ENCODE results near the gene S100A4. TPM values are rescaled to one million over a fixed set of nuclear protein-coding genes. Genes with fewer than 3 reads are reported as not detected.
A peak's percentile ranks its signal among the peaks of the same experiment; 100 is the strongest.

Gene S100A4
- total RNA-seq, 1 donor from 2014 or later, result 337 TPM

DNA sequence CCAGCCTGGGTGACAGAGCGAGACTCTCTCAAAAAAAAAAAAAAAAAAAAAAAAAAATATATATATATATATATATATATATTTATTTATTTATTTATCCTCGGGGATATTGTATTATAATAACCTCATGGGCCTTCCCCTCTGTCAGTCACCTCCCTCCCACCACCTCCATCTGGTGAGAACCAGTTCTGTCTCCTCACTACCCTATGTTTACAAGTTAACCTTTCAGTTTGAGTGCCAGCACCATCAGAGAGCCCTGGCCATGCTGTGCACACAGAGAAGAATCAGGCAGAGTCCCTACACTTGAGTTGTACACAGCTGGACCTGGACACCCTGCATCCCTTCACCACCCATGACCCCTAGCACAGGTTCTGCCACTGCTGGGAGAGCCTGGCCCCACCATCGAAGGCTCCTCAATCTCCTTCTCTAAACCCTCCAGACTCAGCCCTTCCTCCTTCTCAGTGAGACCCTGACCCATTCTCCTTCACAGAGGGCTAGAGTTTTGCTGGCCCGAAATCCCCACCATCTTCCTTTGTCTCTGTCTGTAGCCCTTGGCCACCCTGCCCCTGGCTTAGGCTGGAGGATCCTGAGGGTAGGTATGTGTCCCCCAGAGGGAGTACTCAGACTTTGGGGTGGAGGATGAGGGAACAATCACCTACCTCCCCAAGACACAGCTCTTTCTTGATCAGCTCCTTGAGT is 6.1 kb downstream of the S100A4 start:
- Mint-ChIP-seq H3K4me1 (ENCODE audit: unreplicated experiment) (peaks cover 64% of the 10 kb centered on the region), H3K4me3 (ENCODE audit: unreplicated experiment) (no peak overlapping the region), H3K27me3 (ENCODE audit: unreplicated experiment) (no peaks in the 10 kb centered on the region), H3K9me3 (ENCODE audit: unreplicated experiment) (no peaks in the 10 kb centered on the region), H3K36me3 (ENCODE audit: unreplicated experiment) (no peaks in the 10 kb centered on the region), H3K27ac (ENCODE audit: unreplicated experiment) (peak overlapping the region; percentile 79)
- no peak for DNase-seq (ENCODE audit: extremely low spot score, unreplicated experiment)
- TF ChIP-seq, protein P1, sequence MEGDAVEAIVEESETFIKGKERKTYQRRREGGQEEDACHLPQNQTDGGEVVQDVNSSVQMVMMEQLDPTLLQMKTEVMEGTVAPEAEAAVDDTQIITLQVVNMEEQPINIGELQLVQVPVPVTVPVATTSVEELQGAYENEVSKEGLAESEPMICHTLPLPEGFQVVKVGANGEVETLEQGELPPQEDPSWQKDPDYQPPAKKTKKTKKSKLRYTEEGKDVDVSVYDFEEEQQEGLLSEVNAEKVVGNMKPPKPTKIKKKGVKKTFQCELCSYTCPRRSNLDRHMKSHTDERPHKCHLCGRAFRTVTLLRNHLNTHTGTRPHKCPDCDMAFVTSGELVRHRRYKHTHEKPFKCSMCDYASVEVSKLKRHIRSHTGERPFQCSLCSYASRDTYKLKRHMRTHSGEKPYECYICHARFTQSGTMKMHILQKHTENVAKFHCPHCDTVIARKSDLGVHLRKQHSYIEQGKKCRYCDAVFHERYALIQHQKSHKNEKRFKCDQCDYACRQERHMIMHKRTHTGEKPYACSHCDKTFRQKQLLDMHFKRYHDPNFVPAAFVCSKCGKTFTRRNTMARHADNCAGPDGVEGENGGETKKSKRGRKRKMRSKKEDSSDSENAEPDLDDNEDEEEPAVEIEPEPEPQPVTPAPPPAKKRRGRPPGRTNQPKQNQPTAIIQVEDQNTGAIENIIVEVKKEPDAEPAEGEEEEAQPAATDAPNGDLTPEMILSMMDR (IDR thresholded peaks at IDR 0.05), result no peak

DNA sequence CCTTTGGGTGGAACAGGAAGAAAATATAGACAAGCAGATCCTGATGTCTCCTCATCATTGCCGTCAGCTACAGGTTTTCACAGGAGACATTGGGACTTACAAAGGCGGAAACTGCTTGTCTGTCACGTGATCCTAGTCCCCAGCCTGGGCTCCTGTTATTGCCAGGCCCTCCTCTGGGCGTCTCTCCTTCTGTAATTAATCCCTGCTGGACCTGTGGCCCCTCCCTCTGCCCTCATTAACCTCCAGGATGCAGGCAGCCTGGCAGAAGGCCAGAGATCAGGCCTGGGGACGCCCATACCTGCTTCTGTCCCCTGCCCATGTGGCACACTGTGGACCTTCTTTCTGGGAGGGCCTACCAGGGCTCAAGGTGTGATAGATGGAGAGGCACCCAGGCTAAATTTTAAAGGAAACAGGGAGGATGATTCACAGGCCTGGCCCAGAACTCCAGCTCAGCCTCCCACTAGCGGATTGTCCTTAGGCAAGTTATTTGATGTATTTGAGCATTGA is 7.2 kb downstream of the S100A4 start:
- TF ChIP-seq, protein P1 (IDR thresholded peaks at IDR 0.05), result no peak
- peak overlapping the region; percentile 54 for H3K27ac Mint-ChIP-seq (ENCODE audit: unreplicated experiment)
- no peaks in the 10 kb centered on the region for H3K9me3 Mint-ChIP-seq (ENCODE audit: unreplicated experiment)
- no peaks in the 10 kb centered on the region for H3K27me3 Mint-ChIP-seq (ENCODE audit: unreplicated experiment)
- peaks cover 62% of the 10 kb centered on the region for H3K4me1 Mint-ChIP-seq (ENCODE audit: unreplicated experiment)
- no peak overlapping the region for H3K4me3 Mint-ChIP-seq (ENCODE audit: unreplicated experiment)
- no peaks in the 10 kb centered on the region for H3K36me3 Mint-ChIP-seq (ENCODE audit: unreplicated experiment)
- DNase-seq (ENCODE audit: extremely low spot score, unreplicated experiment), result no peak

GRCh38 chr1:153537376-153537730 is 8.3 kb downstream of the S100A4 start:
- no peak overlapping the region for H3K27ac Mint-ChIP-seq (ENCODE audit: unreplicated experiment)
- no peaks in the 10 kb centered on the region for H3K27me3 Mint-ChIP-seq (ENCODE audit: unreplicated experiment)
- peaks cover 61% of the 10 kb centered on the region for H3K4me1 Mint-ChIP-seq (ENCODE audit: unreplicated experiment)
- TF ChIP-seq, protein P1 (IDR thresholded peaks at IDR 0.05), result no peak
- no peak for DNase-seq (ENCODE audit: extremely low spot score, unreplicated experiment)
- H3K4me3 Mint-ChIP-seq (ENCODE audit: unreplicated experiment), result no peak overlapping the region
- no peaks in the 10 kb centered on the region for H3K9me3 Mint-ChIP-seq (ENCODE audit: unreplicated experiment)
- no peaks in the 10 kb centered on the region for H3K36me3 Mint-ChIP-seq (ENCODE audit: unreplicated experiment)

DNA sequence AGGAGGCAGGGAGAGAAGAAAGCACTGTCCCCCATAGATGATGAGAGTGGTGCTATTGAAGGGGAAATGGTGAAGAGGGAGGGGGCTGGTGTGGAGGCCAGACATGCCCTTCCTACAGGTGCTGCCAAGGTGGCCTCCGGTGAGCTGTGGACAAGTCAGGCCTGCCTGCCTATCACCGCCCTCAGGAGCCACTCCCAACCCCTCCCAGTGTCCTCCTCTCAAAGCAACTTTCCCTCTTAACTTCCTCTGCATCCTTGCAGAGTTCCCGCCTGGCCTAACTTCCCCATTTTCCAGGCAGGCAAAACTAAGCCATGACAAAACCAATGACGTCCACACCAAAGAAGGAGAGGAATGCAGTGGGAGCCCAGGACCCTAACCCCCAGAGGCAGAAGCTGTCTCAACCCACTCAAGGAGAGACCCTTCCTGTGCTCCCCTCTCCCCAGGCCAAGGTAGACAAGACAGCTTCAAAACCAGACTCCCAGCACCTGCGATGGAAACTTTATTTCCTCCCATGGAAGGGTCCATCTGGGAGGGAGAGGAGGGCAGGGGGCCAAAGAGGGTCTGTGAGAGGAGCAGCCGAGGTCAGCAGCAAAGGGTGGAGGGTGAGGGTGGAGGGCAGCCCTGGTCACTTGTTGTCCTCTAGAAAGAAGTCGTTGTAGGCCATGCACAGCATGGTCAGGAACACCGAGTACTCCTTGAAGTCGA is 8.8 kb downstream of the S100A4 start:
- Mint-ChIP-seq H3K4me3 (ENCODE audit: unreplicated experiment) (no peak overlapping the region), H3K36me3 (ENCODE audit: unreplicated experiment) (no peaks in the 10 kb centered on the region), H3K4me1 (ENCODE audit: unreplicated experiment) (peaks cover 57% of the 10 kb centered on the region), H3K9me3 (ENCODE audit: unreplicated experiment) (no peaks in the 10 kb centered on the region), H3K27ac (ENCODE audit: unreplicated experiment) (no peak overlapping the region), H3K27me3 (ENCODE audit: unreplicated experiment) (no peaks in the 10 kb centered on the region)
- TF ChIP-seq, protein P1 (IDR thresholded peaks at IDR 0.05), result no peak
- no peak for DNase-seq (ENCODE audit: extremely low spot score, unreplicated experiment)

- Mint-ChIP-seq H3K4me3 (ENCODE audit: unreplicated experiment) (no peak overlapping the region), H3K27ac (ENCODE audit: unreplicated experiment) (no peak overlapping the region), H3K4me1 (ENCODE audit: unreplicated experiment) (peaks cover 50% of the 10 kb centered on the region), H3K9me3 (ENCODE audit: unreplicated experiment) (no peaks in the 10 kb centered on the region), H3K27me3 (ENCODE audit: unreplicated experiment) (no peaks in the 10 kb centered on the region), H3K36me3 (ENCODE audit: unreplicated experiment) (no peaks in the 10 kb centered on the region)
- no peak for DNase-seq (ENCODE audit: extremely low spot score, unreplicated experiment)
- TF ChIP-seq, protein P1 (IDR thresholded peaks at IDR 0.05), result no peak
Observed at GRCh38 chr1:153536012-153536670, 9.5 kb downstream of the S100A4 start.
